H9 (cell line): Measurements from ENCODE around the gene UTP25. TPM values are rescaled to one million over a fixed set of nuclear protein-coding genes. Genes with fewer than 3 reads are reported as not detected.
A peak's percentile ranks its signal among the peaks of the same experiment; 100 is the strongest.

Source experiments
- DNase-seq: peaks from one replicate; pipeline ENCODE4 v3.0.0-alpha.2; 2017
- H2AFZ ChIP-seq: one replicate; pipeline ENCODE4 v1.6.1; 2013; ENCODE audit warnings: mild to moderate bottlenecking, low read length, control low read depth, moderate library complexity
- H2AK5ac ChIP-seq: 2 replicates; pipeline ENCODE4 v1.6.1; 2013; ENCODE audit warnings: low read length, control low read depth, mixed read lengths; ENCODE audit not compliant: insufficient read length
- H2BK120ac ChIP-seq: one replicate; pipeline ENCODE4 v1.6.1; 2013; ENCODE audit warnings: low read depth, mild to moderate bottlenecking, low read length, control low read depth, inconsistent platforms; ENCODE audit not compliant: poor library complexity, severe bottlenecking
- H2BK12ac ChIP-seq: 2 replicates; pipeline ENCODE4 v1.6.1; 2013; ENCODE audit warnings: low read length, control low read depth, mixed read lengths, low read depth; ENCODE audit not compliant: insufficient read length
- H2BK15ac ChIP-seq: 2 replicates; pipeline ENCODE4 v1.6.1; 2013; ENCODE audit warnings: low read depth, low read length, control low read depth
- H2BK20ac ChIP-seq: one replicate; pipeline ENCODE4 v1.6.1; 2013; ENCODE audit warnings: low read depth, mild to moderate bottlenecking, low read length, control low read depth, inconsistent platforms; ENCODE audit not compliant: poor library complexity, severe bottlenecking
- H2BK5ac ChIP-seq: 2 replicates; pipeline ENCODE4 v1.6.1; 2013; ENCODE audit warnings: low read length, control low read depth, mixed read lengths; ENCODE audit not compliant: insufficient read length
- H3K14ac ChIP-seq: 2 replicates; pipeline ENCODE4 v1.6.1; 2013; ENCODE audit warnings: low read length, control low read depth; ENCODE audit not compliant: insufficient read depth
- H3K18ac ChIP-seq: 2 replicates; pipeline ENCODE4 v1.6.1; 2013; ENCODE audit warnings: low read depth, mild to moderate bottlenecking, mixed read lengths, low read length, control low read depth; ENCODE audit not compliant: insufficient read length
- H3K23ac ChIP-seq: 2 replicates; pipeline ENCODE4 v1.6.1; 2013; ENCODE audit warnings: low read length, control low read depth, mixed read lengths, low read depth; ENCODE audit not compliant: insufficient read length
- H3K23me2 ChIP-seq: 2 replicates; pipeline ENCODE4 v1.6.1; 2013; ENCODE audit warnings: low read depth, mild to moderate bottlenecking, mixed read lengths, low read length, control low read depth; ENCODE audit not compliant: insufficient read length, poor library complexity, severe bottlenecking
- H3K27ac ChIP-seq: 2 replicates; pipeline ENCODE4 v1.5.1; 2013; ENCODE audit warnings: low read length, control low read depth, mixed read lengths, low read depth; ENCODE audit not compliant: insufficient read length
- H3K27me3 ChIP-seq: 2 replicates; pipeline ENCODE4 v1.6.1; 2013; ENCODE audit warnings: low read length, control low read depth, inconsistent platforms; ENCODE audit not compliant: insufficient read depth
- H3K4ac ChIP-seq: 2 replicates; pipeline ENCODE4 v1.6.1; 2013; ENCODE audit warnings: low read depth, mild to moderate bottlenecking, control low read depth, inconsistent platforms, low read length, moderate library complexity
- H3K4me1 ChIP-seq: 2 replicates; pipeline ENCODE4 v1.6.1; 2013; ENCODE audit warnings: low read length, control low read depth, inconsistent platforms; ENCODE audit not compliant: insufficient read depth
- H3K4me2 ChIP-seq: 2 replicates; pipeline ENCODE4 v1.6.1; 2013; ENCODE audit warnings: low read length, control low read depth, mixed read lengths; ENCODE audit not compliant: insufficient read length, insufficient read depth
- H3K56ac ChIP-seq: 2 replicates; pipeline ENCODE4 v1.6.1; 2013; ENCODE audit warnings: low read depth, mild to moderate bottlenecking, mixed read lengths, low read length, control low read depth; ENCODE audit not compliant: insufficient read length
- H3K79me1 ChIP-seq: 2 replicates; pipeline ENCODE4 v1.6.1; 2013; ENCODE audit warnings: low read depth, mild to moderate bottlenecking, moderate library complexity, low read length, control low read depth, inconsistent platforms; ENCODE audit not compliant: insufficient read depth, poor library complexity, severe bottlenecking
- H3K79me2 ChIP-seq: 2 replicates; pipeline ENCODE4 v1.6.1; 2013; ENCODE audit warnings: low read length, control low read depth, inconsistent platforms; ENCODE audit not compliant: insufficient read depth
- H3K9ac ChIP-seq: 2 replicates; pipeline ENCODE4 v1.6.1; 2013; ENCODE audit warnings: low read length, control low read depth, mixed read lengths; ENCODE audit not compliant: insufficient read length; ENCODE audit errors: extremely low read depth
- H3K9me3 ChIP-seq: one replicate; pipeline ENCODE4 v1.6.1; 2013; ENCODE audit warnings: low read depth, low read length, inconsistent platforms; ENCODE audit not compliant: control insufficient read depth
- H3T11ph ChIP-seq: one replicate; pipeline ENCODE4 v1.6.1; 2013; ENCODE audit warnings: mild to moderate bottlenecking, low read length, control low read depth, inconsistent platforms
- H4K20me1 ChIP-seq: one replicate; pipeline ENCODE4 v1.6.1; 2013; ENCODE audit not compliant: control insufficient read depth, insufficient read length, insufficient read depth
- H4K5ac ChIP-seq: 2 replicates; pipeline ENCODE4 v1.6.1; 2013; ENCODE audit warnings: low read depth, mild to moderate bottlenecking, mixed read lengths, low read length, control low read depth; ENCODE audit not compliant: insufficient read length
- H4K8ac ChIP-seq: replicated peaks from 2 replicates; pipeline ENCODE4 v1.6.1; 2013; ENCODE audit warnings: low read length, control low read depth, mixed read lengths, low read depth; ENCODE audit not compliant: insufficient read length
- H4K91ac ChIP-seq: 2 replicates; pipeline ENCODE4 v1.6.1; 2013; ENCODE audit warnings: low read depth, mild to moderate bottlenecking, moderate library complexity, mixed read lengths, low read length, control low read depth; ENCODE audit not compliant: insufficient read length
- H3K27ac Mint-ChIP-seq, 3 experiments: 2 replicates in 2 of 3; 3 replicates in 1 of 3; pipeline ENCODE4 v1.8.0; 2020 to 2021; ENCODE audit warnings: mixed read lengths in 3 of 3, mild to moderate bottlenecking in 1 of 3, moderate library complexity in 1 of 3
- H3K27me3 Mint-ChIP-seq: 2 replicates; pipeline ENCODE4 v1.8.0; 2021; ENCODE audit warnings: low read depth, mild to moderate bottlenecking, moderate library complexity, mixed read lengths
- H3K36me3 Mint-ChIP-seq, 3 experiments: 2 replicates in 2 of 3; 3 replicates in 1 of 3; pipeline ENCODE4 v1.8.0; 2020 to 2021; ENCODE audit warnings: low read depth in 3 of 3, mixed read lengths in 3 of 3; ENCODE audit not compliant: insufficient read depth in 1 of 3
- H3K4me1 Mint-ChIP-seq, 2 experiments: 2 replicates each; pipeline ENCODE4 v1.8.0; 2020; ENCODE audit warnings: mixed read lengths in 2 of 2
- H3K4me3 Mint-ChIP-seq, 2 experiments: 2 replicates in 1 of 2; 3 replicates in 1 of 2; pipeline ENCODE4 v1.8.0; 2020 to 2021; ENCODE audit warnings: mild to moderate bottlenecking in 2 of 2, mixed read lengths in 2 of 2, moderate library complexity in 1 of 2
- H3K9me3 Mint-ChIP-seq, 2 experiments: 2 replicates in 1 of 2; 3 replicates in 1 of 2; pipeline ENCODE4 v1.8.0; 2020; ENCODE audit warnings: mild to moderate bottlenecking in 2 of 2, mixed read lengths in 2 of 2, moderate library complexity in 1 of 2
- CTCF ChIP-seq: fragments of 200-600 bp; sonication (generic); conservative IDR thresholded peaks from 3 replicates; pipeline ENCODE4 v1.8.0; 2021; ENCODE audit warnings: antibody characterized with exemption, mild to moderate bottlenecking
- WGBS: extraction: QIAGEN DNeasy Blood & Tissue Kit; methylation state at CpG from one replicate; pipeline ENCODE4 v1.1.7; 2013; ENCODE audit warnings: missing lambda C conversion rate, low lambda C conversion rate, mixed read lengths; ENCODE audit not compliant: insufficient read length; ENCODE audit errors: extremely low coverage; 5-methylcytosine and 5-hydroxymethylcytosine counted together
- total RNA-seq: library from RNA; stranded (reverse); gene quantifications from 2 replicates; pipeline ENCODE4 v1.2.1, GENCODE V29; 2021

Gene UTP25
- total RNA-seq, 1 experiment from 2014 or later = 12.9 TPM

DNA sequence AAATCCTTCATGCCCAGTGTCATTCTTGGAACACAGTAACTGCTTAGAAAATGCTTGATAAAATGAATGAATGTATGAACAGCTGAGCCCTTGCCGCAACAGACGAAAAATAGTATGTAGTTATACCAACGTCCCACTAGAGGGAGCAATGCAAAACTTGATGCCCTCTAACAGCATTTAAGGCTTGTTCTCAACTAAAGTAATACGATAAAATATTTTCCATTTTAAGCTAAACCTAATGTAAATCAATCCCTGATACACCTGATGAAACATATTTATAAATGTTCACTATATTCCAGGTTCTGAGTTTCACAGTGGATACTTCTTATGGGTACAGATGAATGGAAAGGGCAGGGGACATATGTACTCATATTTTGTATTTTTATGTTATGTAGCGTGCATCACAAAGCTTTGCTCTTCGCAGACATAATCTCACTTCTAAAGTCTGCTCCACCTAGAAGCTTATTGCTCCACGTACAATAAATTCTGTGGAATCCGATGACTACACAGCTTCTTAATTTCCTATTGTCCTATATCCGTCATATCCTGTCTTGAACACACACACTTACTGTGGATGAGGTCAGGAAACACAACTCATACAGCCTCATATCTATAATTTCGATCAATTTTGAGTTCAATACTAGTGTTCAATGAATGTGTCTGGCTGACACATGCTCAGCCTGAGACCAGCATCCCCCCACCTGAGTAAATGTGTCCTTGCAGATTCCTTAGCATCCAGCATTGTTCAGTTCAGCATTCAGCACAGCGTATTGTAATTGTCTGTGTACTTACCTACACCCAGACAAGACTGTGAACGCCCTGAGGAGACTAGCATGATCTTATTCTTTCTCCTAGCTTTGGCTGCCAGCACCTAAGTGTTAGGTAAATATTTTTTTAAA, 4.4 kb upstream of the UTP25 start:
- no peak overlapping the region for H2BK120ac ChIP-seq
- no peak overlapping the region for H4K8ac ChIP-seq
- H3K14ac ChIP-seq = no peak overlapping the region
- H4K20me1 ChIP-seq = no peaks in the 10 kb centered on the region
- no peak overlapping the region for H2BK15ac ChIP-seq
- H3K9me3 ChIP-seq = no peaks in the 10 kb centered on the region
- no CpG with 5 or more reads among the region's 12 CpGs for WGBS
- H3K4me1 ChIP-seq = no peaks in the 10 kb centered on the region
- no peak overlapping the region for H4K91ac ChIP-seq
- H3K27ac ChIP-seq = no peak overlapping the region
- H4K5ac ChIP-seq = no peak overlapping the region
- H3K23ac ChIP-seq = no peak overlapping the region
- Mint-ChIP-seq H3K4me1 (peaks cover 7 to 11% of the 10 kb centered on the region in 2 experiments), H3K4me3 (no peak overlapping the region), H3K9me3 (peaks cover 0 to 3% of the 10 kb centered on the region in 2 experiments; a peak in 1 of 5 replicates), H3K27ac (no peak overlapping the region; a peak in 1 of 7 replicates), H3K36me3 (no peaks in the 10 kb centered on the region), H3K27me3 (peaks cover 29% of the 10 kb centered on the region)
- no peaks in the 10 kb centered on the region for H3K23me2 ChIP-seq
- H3K18ac ChIP-seq = no peak overlapping the region
- no peaks in the 10 kb centered on the region; the same call in 1 of the 2 replicates for H3K27me3 ChIP-seq
- H3K4me2 ChIP-seq = no peak overlapping the region
- no peak overlapping the region for H3K56ac ChIP-seq
- H2AK5ac ChIP-seq = no peak overlapping the region
- no peak overlapping the region for H2BK20ac ChIP-seq
- H3K9ac ChIP-seq = no peak overlapping the region
- H2AFZ ChIP-seq = no peak overlapping the region
- H3K79me2 ChIP-seq = no peaks in the 10 kb centered on the region
- H2BK12ac ChIP-seq = no peak overlapping the region
- no peaks in the 10 kb centered on the region for H3K79me1 ChIP-seq
- H2BK5ac ChIP-seq = no peak overlapping the region
- peak; percentile 83 for TF ChIP-seq CTCF
- no peak overlapping the region for H3K4ac ChIP-seq
- no peak for DNase-seq
- no peak overlapping the region for H3T11ph ChIP-seq
